ENCODE data around the gene ETHE1. TPM values are rescaled to one million over a fixed set of nuclear protein-coding genes. Genes with fewer than 3 reads are reported as not detected.

Gene ETHE1
- total RNA-seq, 2 donors from 2014 or later, result 41.7 to 70.4 TPM

GRCh38 chr19:43544077-43544476 is 17.1 kb upstream of the ETHE1 start:
- Mint-ChIP-seq H3K27ac (no peak overlapping the region), H3K4me3 (no peak overlapping the region), H3K9me3 (no peaks in the 10 kb centered on the region), H3K27me3 (no peaks in the 10 kb centered on the region), H3K36me3 (peaks cover 4% of the 10 kb centered on the region), H3K4me1 (ENCODE audit: low read depth in 2 of 2) (peaks cover 0 to 6% of the 10 kb centered on the region in 2 donors)
- DNase-seq (ENCODE audit: low spot score) (no peak), ATAC-seq (no peak)

- no peaks in the 10 kb centered on the region for H3K27me3 Mint-ChIP-seq
- H3K27ac Mint-ChIP-seq, result no peak overlapping the region
- DNase-seq (ENCODE audit: low spot score) (no peak), ATAC-seq (no peak)
- H3K4me1 Mint-ChIP-seq (ENCODE audit: low read depth in 2 of 2), result peaks cover 0 to 6% of the 10 kb centered on the region in 2 donors
- H3K4me3 Mint-ChIP-seq, result no peak overlapping the region
- peaks cover 12% of the 10 kb centered on the region for H3K36me3 Mint-ChIP-seq
- H3K9me3 Mint-ChIP-seq, result no peaks in the 10 kb centered on the region
Measured at GRCh38 chr19:43541920-43542650, 15.1 kb upstream of the ETHE1 start.

- H3K4me3 Mint-ChIP-seq, result no peak overlapping the region
- ATAC-seq (no peak), DNase-seq (ENCODE audit: low spot score) (no peak)
- H3K4me1 Mint-ChIP-seq (ENCODE audit: low read depth in 2 of 2), result peaks cover 3 to 7% of the 10 kb centered on the region in 2 donors
- no peak overlapping the region for H3K27ac Mint-ChIP-seq
- no peaks in the 10 kb centered on the region for H3K9me3 Mint-ChIP-seq
- H3K36me3 Mint-ChIP-seq, result peaks cover 12% of the 10 kb centered on the region
- H3K27me3 Mint-ChIP-seq, result no peaks in the 10 kb centered on the region
Measured at GRCh38 chr19:43540381-43540780, 13.4 kb upstream of the ETHE1 start.

DNA sequence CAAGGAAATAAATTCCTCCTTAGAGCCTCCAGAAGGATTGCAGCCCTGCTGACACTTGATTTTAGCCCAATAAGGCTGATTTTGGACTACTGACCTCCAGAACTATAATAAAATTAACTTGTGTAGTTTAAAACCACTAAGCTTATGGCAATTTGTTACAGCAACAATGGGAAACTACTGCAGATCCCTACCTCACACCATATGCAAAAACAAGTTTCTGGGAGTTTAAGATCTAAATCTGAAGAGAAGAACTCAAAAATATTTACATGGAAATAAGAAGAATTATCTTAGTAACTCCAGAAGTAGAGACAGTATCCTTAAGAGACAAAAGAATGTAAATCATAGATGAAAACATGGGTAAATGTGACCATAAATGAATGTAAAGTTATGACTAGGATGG is 11.9 kb upstream of the ETHE1 start:
- Mint-ChIP-seq H3K27me3 (no peaks in the 10 kb centered on the region), H3K27ac (no peak overlapping the region), H3K9me3 (no peaks in the 10 kb centered on the region), H3K4me1 (ENCODE audit: low read depth in 2 of 2) (peaks cover 9 to 10% of the 10 kb centered on the region in 2 donors), H3K4me3 (no peak overlapping the region), H3K36me3 (peaks cover 12% of the 10 kb centered on the region)
- ATAC-seq (no peak), DNase-seq (ENCODE audit: low spot score) (no peak)

DNA sequence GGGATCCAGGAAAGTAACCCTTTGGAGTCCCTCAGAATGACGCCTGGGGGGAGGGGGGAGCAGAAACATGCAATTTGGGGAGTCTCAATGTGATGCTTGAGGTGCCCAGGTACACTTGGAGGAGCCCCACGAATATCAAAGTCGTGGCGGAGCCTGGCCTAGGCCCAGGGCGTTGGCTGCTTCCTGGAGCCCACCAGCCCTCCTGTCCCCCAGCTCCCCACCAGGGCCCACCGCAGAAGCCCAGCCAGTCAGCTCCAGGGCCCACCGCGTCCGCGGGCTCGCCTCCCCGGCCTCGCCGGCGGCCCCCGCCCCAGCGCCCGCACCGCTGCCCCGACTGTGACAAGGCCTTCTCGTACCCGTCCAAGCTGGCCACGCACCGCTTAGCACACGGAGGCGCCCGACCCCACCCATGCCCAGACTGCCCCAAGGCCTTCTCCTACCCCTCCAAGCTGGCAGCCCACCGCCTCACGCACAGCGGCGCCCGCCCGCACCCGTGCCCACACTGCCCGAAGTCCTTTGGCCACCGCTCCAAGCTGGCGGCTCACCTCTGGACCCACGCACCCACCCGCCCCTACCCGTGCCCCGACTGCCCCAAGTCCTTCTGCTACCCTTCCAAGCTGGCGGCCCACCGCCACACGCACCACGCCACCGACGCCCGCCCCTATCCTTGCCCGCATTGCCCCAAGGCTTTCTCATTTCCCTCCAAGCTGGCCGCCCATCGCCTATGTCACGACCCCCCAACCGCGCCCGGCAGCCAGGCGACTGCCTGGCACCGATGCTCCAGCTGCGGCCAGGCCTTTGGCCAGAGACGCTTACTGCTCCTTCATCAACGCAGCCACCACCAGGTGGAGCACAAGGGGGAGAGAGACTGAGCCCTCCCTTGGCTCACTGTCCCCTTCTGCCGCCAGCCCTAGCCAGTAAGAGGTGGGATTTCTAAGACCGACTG is 8.1 kb upstream of the ETHE1 start:
- Mint-ChIP-seq H3K27ac (peak overlapping the region; percentile 55 to 76), H3K4me3 (peak overlapping the region; percentile 16), H3K27me3 (no peaks in the 10 kb centered on the region), H3K4me1 (ENCODE audit: low read depth in 2 of 2) (peaks cover 20 to 21% of the 10 kb centered on the region in 2 donors), H3K36me3 (peaks cover 12% of the 10 kb centered on the region), H3K9me3 (no peaks in the 10 kb centered on the region)
- DNase-seq (ENCODE audit: low spot score), result no peak
- no peak for ATAC-seq

DNA sequence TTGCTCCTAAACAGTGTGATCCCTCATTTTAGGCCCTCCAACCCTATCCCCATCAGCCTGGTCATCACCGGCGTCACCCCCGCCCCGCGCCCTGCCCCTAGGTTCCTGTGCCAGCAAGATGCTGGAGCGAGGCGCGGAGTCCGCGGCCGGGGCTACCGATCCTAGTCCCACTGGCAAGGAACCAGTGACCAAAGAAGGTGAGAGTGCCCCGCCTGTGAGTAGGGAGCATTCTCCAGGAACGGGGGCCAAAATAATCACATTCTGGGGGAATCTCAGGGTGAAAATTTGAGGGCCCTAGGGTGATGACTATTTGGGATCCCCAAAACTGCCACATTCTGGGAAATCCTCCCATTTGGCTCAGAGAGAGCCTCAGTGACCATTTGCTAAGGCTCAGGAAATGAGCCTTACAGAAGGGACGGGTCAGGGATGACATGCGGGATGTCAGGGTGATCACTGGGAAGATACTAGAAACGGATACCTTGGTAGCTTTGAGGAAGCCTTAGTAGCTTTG is 7.4 kb upstream of the ETHE1 start:
- DNase-seq (ENCODE audit: low spot score) (no peak), ATAC-seq (no peak)
- peaks cover 11% of the 10 kb centered on the region for H3K36me3 Mint-ChIP-seq
- H3K9me3 Mint-ChIP-seq, result no peaks in the 10 kb centered on the region
- peaks cover 20 to 21% of the 10 kb centered on the region in 2 donors for H3K4me1 Mint-ChIP-seq (ENCODE audit: low read depth in 2 of 2)
- peak overlapping the region; percentile 86 for H3K4me3 Mint-ChIP-seq
- H3K27me3 Mint-ChIP-seq, result no peaks in the 10 kb centered on the region
- H3K27ac Mint-ChIP-seq, result peak overlapping the region; percentile 80 to 92

GRCh38 chr19:43533546-43534304 is 6.7 kb upstream of the ETHE1 start:
- peak; percentile 97 for DNase-seq (ENCODE audit: low spot score)
- no peaks in the 10 kb centered on the region for H3K9me3 Mint-ChIP-seq
- H3K27me3 Mint-ChIP-seq, result no peaks in the 10 kb centered on the region
- peak overlapping the region; percentile 80 to 92 for H3K27ac Mint-ChIP-seq
- H3K36me3 Mint-ChIP-seq, result peaks cover 5% of the 10 kb centered on the region
- H3K4me3 Mint-ChIP-seq, result peak overlapping the region; percentile 86
- peaks cover 19 to 20% of the 10 kb centered on the region in 2 donors for H3K4me1 Mint-ChIP-seq (ENCODE audit: low read depth in 2 of 2)
- ATAC-seq, result peak; percentile 90

- Mint-ChIP-seq H3K4me1 (ENCODE audit: low read depth in 2 of 2) (peaks cover 19 to 20% of the 10 kb centered on the region in 2 donors), H3K36me3 (no peaks in the 10 kb centered on the region), H3K9me3 (no peaks in the 10 kb centered on the region), H3K4me3 (peak within 1 kb of the TSS; percentile 86), H3K27ac (peak within 1 kb of the TSS; percentile 80 to 92), H3K27me3 (no peaks in the 10 kb centered on the region)
- ATAC-seq (peak; percentile 78 to 85), DNase-seq (ENCODE audit: low spot score) (peak; percentile 92)
Measured at GRCh38 chr19:43532962-43533545, 6.1 kb upstream of the ETHE1 start, which contains the start of gene ZNF575. ZNF575 (plus strand) TSS chr19:43533188; CDS start chr19:43534423, 1,235 bp downstream.

GRCh38 chr19:43532571-43532961 is 5.6 kb upstream of the ETHE1 start:
- Mint-ChIP-seq H3K9me3 (no peaks in the 10 kb centered on the region), H3K27me3 (no peaks in the 10 kb centered on the region), H3K27ac (peak overlapping the region; percentile 80 to 92), H3K4me1 (ENCODE audit: low read depth in 2 of 2) (peaks cover 19 to 20% of the 10 kb centered on the region in 2 donors), H3K36me3 (no peaks in the 10 kb centered on the region), H3K4me3 (peak overlapping the region; percentile 86)
- ATAC-seq (peak in 1 of 2 donors; percentile 11), DNase-seq (ENCODE audit: low spot score) (no peak)

GRCh38 chr19:43527860-43528622 is 1.0 kb upstream of the ETHE1 start:
- peak overlapping the region; percentile 78 to 89 for H3K27ac Mint-ChIP-seq
- no peaks in the 10 kb centered on the region for H3K27me3 Mint-ChIP-seq
- H3K4me1 Mint-ChIP-seq (ENCODE audit: low read depth in 2 of 2), result peaks cover 18 to 23% of the 10 kb centered on the region in 2 donors
- H3K9me3 Mint-ChIP-seq, result no peaks in the 10 kb centered on the region
- DNase-seq (ENCODE audit: low spot score), result no peak
- no peaks in the 10 kb centered on the region for H3K36me3 Mint-ChIP-seq
- ATAC-seq, result no peak
- no peak overlapping the region for H3K4me3 Mint-ChIP-seq

DNA sequence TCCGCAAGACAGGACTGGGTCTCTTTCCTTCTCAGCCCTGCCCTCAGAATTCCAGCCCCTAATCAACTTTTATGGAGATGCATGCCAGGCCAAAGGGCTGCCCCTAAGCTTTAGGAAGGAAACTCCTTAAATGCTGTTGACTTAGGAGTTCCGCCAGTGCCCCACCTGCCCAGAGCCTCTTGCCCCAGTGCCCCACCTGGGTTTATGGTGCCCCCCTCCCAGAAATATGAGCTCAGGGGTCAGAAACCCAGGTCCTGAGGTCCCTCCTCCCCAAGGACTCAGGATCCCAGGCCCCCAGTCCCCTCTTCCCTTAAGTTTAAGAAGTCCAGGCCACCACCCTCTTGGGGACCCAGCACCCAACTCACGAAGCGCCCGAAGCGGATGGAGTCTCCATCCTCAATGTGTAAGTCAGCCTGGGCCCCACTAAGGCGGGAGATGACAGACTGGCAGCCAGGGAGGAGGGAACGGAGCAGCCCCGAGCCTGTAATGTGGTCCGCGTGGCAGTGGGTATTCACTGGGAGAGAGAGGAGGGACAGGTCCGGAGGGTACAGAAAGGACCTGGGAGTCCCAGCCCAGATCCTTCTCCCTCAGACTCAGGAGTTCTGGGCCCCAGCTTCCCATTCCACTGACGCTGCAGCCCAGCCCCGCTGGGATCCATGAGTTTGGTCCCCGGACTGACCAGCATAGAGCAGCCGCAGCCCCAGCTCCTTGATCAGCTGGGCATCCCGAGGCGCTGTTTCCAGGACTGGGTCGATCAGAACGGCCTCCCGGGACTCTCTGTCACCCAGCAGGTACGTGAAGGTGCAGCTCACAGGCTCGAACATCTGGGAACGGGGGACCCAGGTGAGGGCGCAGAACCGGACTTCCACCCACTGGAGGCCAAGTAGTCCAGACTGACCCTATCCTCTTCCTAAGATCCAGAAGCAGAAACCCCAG is 897 bp downstream of the ETHE1 start:
- Mint-ChIP-seq H3K4me3 (peak overlapping the region; percentile 87), H3K27ac (peak overlapping the region; percentile 78 to 89), H3K27me3 (no peaks in the 10 kb centered on the region), H3K9me3 (no peaks in the 10 kb centered on the region), H3K36me3 (no peaks in the 10 kb centered on the region), H3K4me1 (ENCODE audit: low read depth in 2 of 2) (peaks cover 13 to 21% of the 10 kb centered on the region in 2 donors)
- DNase-seq (ENCODE audit: low spot score) (no peak), ATAC-seq (peak in 1 of 2 donors; percentile 31)

Data from natural killer cell treated with Interleukin-12 subunit alpha and Interleukin-12 subunit beta and Interleukin-15 and Interleukin-18, amount 100 ng/mL, for 72 hours (primary cell).